Measurements from ENCODE around the gene TYW1B. TPM values are rescaled to one million over a fixed set of nuclear protein-coding genes. Genes with fewer than 3 reads are reported as not detected.
"Not testable (repeated sequence)": the region's sequence is repeated elsewhere in the genome, so short reads cannot be mapped to it uniquely, and the experiment has no call there.

Gene TYW1B
- total RNA-seq, 1 experiment from 2014 or later: 3.9 TPM

GRCh38 chr7:72781161-72781560, 46.8 kb downstream of the TYW1B start:
- H3K9me3 ChIP-seq (ENCODE audit: low read length): no peaks in the 10 kb centered on the region
- H3K9me2 ChIP-seq (replicated peaks; ENCODE audit: low read length): no peaks in the 10 kb centered on the region
- no peak overlapping the region for H3K4me2 ChIP-seq (ENCODE audit: low read length)
- H3K27ac ChIP-seq (ENCODE audit: low read length): no peak overlapping the region
- TF ChIP-seq EZH2 (IDR thresholded peaks at IDR 0.05; ENCODE audit: low read length, unreplicated experiment) (no peak), CTCF (conservative IDR thresholded peaks at IDR 0.05; ENCODE audit: low read depth, low read length) (no peak), EZH2phosphoT487 (IDR thresholded peaks at IDR 0.05; ENCODE audit: borderline replicate concordance, low read length) (no peak)
- no peaks in the 10 kb centered on the region for H3K79me2 ChIP-seq (ENCODE audit: low read length)
- no peaks in the 10 kb centered on the region for H3K36me3 ChIP-seq (ENCODE audit: low read depth, low read length)
- ChIA-PET POLR2A (ENCODE audit: unreplicated experiment) (no interaction called here), CTCF (no interaction called here)
- peaks cover 9% of the 10 kb centered on the region for H3K4me1 ChIP-seq (ENCODE audit: insufficient read depth, low read length)
- BruUV-seq (replicated peaks): no TSS peak
- H4K20me1 ChIP-seq (ENCODE audit: low read length): no peaks in the 10 kb centered on the region
- no peaks in the 10 kb centered on the region for H3F3A ChIP-seq (ENCODE audit: low read length, unreplicated experiment)
- H2AFZ ChIP-seq (ENCODE audit: low read length): no peak overlapping the region
- H3K9ac ChIP-seq (ENCODE audit: low read length): no peak overlapping the region
- intact Hi-C loops (cut with micrococcal nuclease): loop anchor here (5.0 kb wide), 1 partner anchor 109 kb away; no protein-coding TSS in a partner anchor
- ATAC-seq (no peak), DNase-seq (no peak)
- no peak overlapping the region for H3K4me3 ChIP-seq (ENCODE audit: low read length)
- no peaks in the 10 kb centered on the region for H3K27me3 ChIP-seq (ENCODE audit: low read length)

GRCh38 chr7:72780289-72780894, 47.6 kb downstream of the TYW1B start:
- DNase-seq; BruUV-seq (replicated peaks); POLR2A ChIA-PET (ENCODE audit: unreplicated experiment); H4K20me1 ChIP-seq (ENCODE audit: low read length); H3K79me2 ChIP-seq (ENCODE audit: low read length); H3K36me3 ChIP-seq (ENCODE audit: low read depth, low read length); H3K4me1 ChIP-seq (ENCODE audit: insufficient read depth, low read length); H3K4me3 ChIP-seq (ENCODE audit: low read length); H3K27me3 ChIP-seq (ENCODE audit: low read length); H3K27ac ChIP-seq (ENCODE audit: low read length); CTCF ChIA-PET; H2AFZ ChIP-seq (ENCODE audit: low read length); H3K9ac ChIP-seq (ENCODE audit: low read length); H3K9me3 ChIP-seq (ENCODE audit: low read length); H3K4me2 ChIP-seq (ENCODE audit: low read length); H3K9me2 ChIP-seq (replicated peaks; ENCODE audit: low read length); ATAC-seq; H3F3A ChIP-seq (ENCODE audit: low read length, unreplicated experiment): not testable (repeated sequence)
- intact Hi-C loops (cut with micrococcal nuclease): loop anchor here (5.0 kb wide), 1 partner anchor 108 kb away; no protein-coding TSS in a partner anchor

- H2AFZ ChIP-seq (ENCODE audit: low read length); H3K79me2 ChIP-seq (ENCODE audit: low read length); H3K4me3 ChIP-seq (ENCODE audit: low read length); H3F3A ChIP-seq (ENCODE audit: low read length, unreplicated experiment); BruUV-seq (replicated peaks); DNase-seq; H3K27me3 ChIP-seq (ENCODE audit: low read length); ATAC-seq; POLR2A ChIA-PET (ENCODE audit: unreplicated experiment); H3K36me3 ChIP-seq (ENCODE audit: low read depth, low read length); H3K9me2 ChIP-seq (replicated peaks; ENCODE audit: low read length); H3K9ac ChIP-seq (ENCODE audit: low read length); H4K20me1 ChIP-seq (ENCODE audit: low read length); CTCF ChIA-PET; H3K27ac ChIP-seq (ENCODE audit: low read length); H3K4me1 ChIP-seq (ENCODE audit: insufficient read depth, low read length); H3K9me3 ChIP-seq (ENCODE audit: low read length); H3K4me2 ChIP-seq (ENCODE audit: low read length); intact Hi-C loops (cut with micrococcal nuclease): not testable (repeated sequence)
Observed at GRCh38 chr7:72777167-72777566, 50.8 kb downstream of the TYW1B start.

- H3K9ac ChIP-seq (ENCODE audit: low read length); H3K36me3 ChIP-seq (ENCODE audit: low read depth, low read length); H3K9me2 ChIP-seq (replicated peaks; ENCODE audit: low read length); H3K79me2 ChIP-seq (ENCODE audit: low read length); H4K20me1 ChIP-seq (ENCODE audit: low read length); intact Hi-C loops (cut with micrococcal nuclease); POLR2A ChIA-PET (ENCODE audit: unreplicated experiment); H3K9me3 ChIP-seq (ENCODE audit: low read length); H2AFZ ChIP-seq (ENCODE audit: low read length); H3F3A ChIP-seq (ENCODE audit: low read length, unreplicated experiment); BruUV-seq (replicated peaks); H3K27ac ChIP-seq (ENCODE audit: low read length); H3K4me2 ChIP-seq (ENCODE audit: low read length); CTCF ChIA-PET; H3K4me3 ChIP-seq (ENCODE audit: low read length); H3K4me1 ChIP-seq (ENCODE audit: insufficient read depth, low read length); H3K27me3 ChIP-seq (ENCODE audit: low read length): not testable (repeated sequence)
- ATAC-seq (peak; percentile 92), DNase-seq (peak; percentile 19)
Observed at GRCh38 chr7:72772627-72773026, 55.4 kb downstream of the TYW1B start.

GRCh38 chr7:72766994-72767393, 61.0 kb downstream of the TYW1B start:
- H4K20me1 ChIP-seq (ENCODE audit: low read length); H2AFZ ChIP-seq (ENCODE audit: low read length); H3F3A ChIP-seq (ENCODE audit: low read length, unreplicated experiment); H3K9me3 ChIP-seq (ENCODE audit: low read length); ATAC-seq; intact Hi-C loops (cut with micrococcal nuclease); POLR2A ChIA-PET (ENCODE audit: unreplicated experiment); H3K27me3 ChIP-seq (ENCODE audit: low read length); H3K4me2 ChIP-seq (ENCODE audit: low read length); H3K79me2 ChIP-seq (ENCODE audit: low read length); H3K9ac ChIP-seq (ENCODE audit: low read length); BruUV-seq (replicated peaks); CTCF ChIA-PET; H3K36me3 ChIP-seq (ENCODE audit: low read depth, low read length); H3K9me2 ChIP-seq (replicated peaks; ENCODE audit: low read length); H3K4me1 ChIP-seq (ENCODE audit: insufficient read depth, low read length); H3K4me3 ChIP-seq (ENCODE audit: low read length); DNase-seq; H3K27ac ChIP-seq (ENCODE audit: low read length): not testable (repeated sequence)

All from PC-3 (cell line).